Measurements from ENCODE around the gene ETV3L. TPM values are rescaled to one million over a fixed set of nuclear protein-coding genes. Genes with fewer than 3 reads are reported as not detected.

ETV3L gene
- total RNA-seq, 1 donor from 2014 or later, result not detected

DNA sequence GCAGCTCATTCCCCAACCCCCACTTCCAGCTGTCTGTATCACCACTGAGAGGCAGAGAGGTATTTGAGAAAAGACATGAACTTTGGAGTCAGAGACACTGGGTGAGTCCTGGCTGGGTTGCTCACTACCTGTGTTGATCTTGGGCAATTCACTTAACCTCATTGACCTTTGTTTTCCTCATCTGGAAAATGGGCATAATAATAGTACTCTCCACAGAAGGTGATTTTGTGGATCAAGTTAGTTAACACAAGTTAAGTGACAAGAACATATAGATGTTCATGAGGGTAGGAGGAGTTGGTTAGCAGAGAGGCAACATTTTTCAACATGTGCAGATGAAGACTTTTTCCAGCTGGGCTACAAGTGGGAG lies 17.1 kb upstream of the ETV3L start:
- Histone ChIP-seq H3K4me1 (peaks cover 42% of the 10 kb centered on the region), H3K4me2 (no peak overlapping the region), H3K79me2 (ENCODE audit: low read depth) (no peaks in the 10 kb centered on the region), H3K9me3 (ENCODE audit: low read depth) (no peaks in the 10 kb centered on the region), H3K4me3 (no peak overlapping the region), H3K36me3 (no peaks in the 10 kb centered on the region), H2AFZ (replicated peaks) (no peak overlapping the region), H3K9ac (no peak overlapping the region), H3K27me3 (peaks cover 13% of the 10 kb centered on the region), H4K20me1 (ENCODE audit: low read depth) (no peaks in the 10 kb centered on the region), H3F3A (ENCODE audit: low read depth) (peaks cover 19% of the 10 kb centered on the region), H3K27ac (no peak overlapping the region)
- peaks cover 36% of the 10 kb centered on the region for H3K4me1 Mint-ChIP-seq
- H3K4me3 Mint-ChIP-seq, result no peak overlapping the region
- no peak for DNase-seq (ENCODE audit: low spot score)
- no peaks in the 10 kb centered on the region for H3K9me3 Mint-ChIP-seq
- peaks cover 13% of the 10 kb centered on the region for H3K27me3 Mint-ChIP-seq (ENCODE audit: insufficient read depth, low read depth)
- no peak overlapping the region for H3K27ac Mint-ChIP-seq
- TF ChIP-seq, protein P1, sequence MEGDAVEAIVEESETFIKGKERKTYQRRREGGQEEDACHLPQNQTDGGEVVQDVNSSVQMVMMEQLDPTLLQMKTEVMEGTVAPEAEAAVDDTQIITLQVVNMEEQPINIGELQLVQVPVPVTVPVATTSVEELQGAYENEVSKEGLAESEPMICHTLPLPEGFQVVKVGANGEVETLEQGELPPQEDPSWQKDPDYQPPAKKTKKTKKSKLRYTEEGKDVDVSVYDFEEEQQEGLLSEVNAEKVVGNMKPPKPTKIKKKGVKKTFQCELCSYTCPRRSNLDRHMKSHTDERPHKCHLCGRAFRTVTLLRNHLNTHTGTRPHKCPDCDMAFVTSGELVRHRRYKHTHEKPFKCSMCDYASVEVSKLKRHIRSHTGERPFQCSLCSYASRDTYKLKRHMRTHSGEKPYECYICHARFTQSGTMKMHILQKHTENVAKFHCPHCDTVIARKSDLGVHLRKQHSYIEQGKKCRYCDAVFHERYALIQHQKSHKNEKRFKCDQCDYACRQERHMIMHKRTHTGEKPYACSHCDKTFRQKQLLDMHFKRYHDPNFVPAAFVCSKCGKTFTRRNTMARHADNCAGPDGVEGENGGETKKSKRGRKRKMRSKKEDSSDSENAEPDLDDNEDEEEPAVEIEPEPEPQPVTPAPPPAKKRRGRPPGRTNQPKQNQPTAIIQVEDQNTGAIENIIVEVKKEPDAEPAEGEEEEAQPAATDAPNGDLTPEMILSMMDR (IDR thresholded peaks at IDR 0.05), result no peak
- no peak for TF ChIP-seq EZH2 (IDR thresholded peaks at IDR 0.05)
- TF ChIP-seq EZH2phosphoT487 (IDR thresholded peaks at IDR 0.05), result no peak
- H3K36me3 Mint-ChIP-seq, result no peaks in the 10 kb centered on the region

DNA sequence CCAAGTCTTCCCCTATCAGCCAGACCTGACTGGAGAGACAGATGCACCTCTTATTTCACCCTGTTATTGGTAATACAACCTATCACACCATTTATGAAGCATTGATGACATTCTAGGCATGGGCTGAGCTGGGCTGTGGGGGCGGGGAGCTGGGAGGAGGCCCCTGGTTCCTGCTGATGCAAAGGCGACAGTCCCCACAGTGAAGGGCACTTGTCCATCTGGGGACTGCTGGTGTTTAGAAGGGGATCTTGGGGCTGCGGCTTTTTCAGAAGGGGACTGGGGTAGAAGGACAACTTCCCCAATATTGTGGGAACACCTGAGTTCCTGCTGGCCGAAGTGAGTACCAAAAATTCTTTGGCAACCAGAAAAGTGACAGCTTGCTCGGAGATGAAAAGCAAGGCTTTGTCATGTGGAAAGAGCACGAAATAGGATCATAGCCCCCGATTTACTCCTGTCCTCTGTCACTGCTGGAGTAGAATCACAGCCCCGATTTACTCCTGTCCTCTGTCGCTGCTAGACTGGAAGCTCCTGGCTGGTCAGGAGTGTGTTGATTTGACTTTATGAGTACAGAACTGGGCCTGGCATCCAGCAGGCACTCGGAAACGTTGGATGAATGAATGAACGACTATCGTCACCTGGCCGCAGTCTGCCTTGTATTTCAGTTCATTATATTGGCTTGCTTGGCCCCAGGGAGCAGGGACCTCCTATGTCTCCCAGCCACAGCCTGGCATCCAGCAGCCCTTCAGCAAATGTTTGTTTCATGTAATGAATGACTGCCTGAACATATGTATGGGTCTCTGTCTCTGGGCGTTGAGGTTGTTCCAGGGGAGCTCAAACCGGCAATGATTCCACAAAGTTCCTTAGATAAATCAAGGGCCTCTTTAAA lies 16.5 kb upstream of the ETV3L start:
- H3K4me2 ChIP-seq, result peak overlapping the region; percentile 55
- peaks cover 15% of the 10 kb centered on the region for H3K27me3 Mint-ChIP-seq (ENCODE audit: insufficient read depth, low read depth)
- peaks cover 47% of the 10 kb centered on the region for H3K4me1 ChIP-seq

GRCh38 chr1:157115429-157115838 lies 15.8 kb upstream of the ETV3L start:
- Mint-ChIP-seq H3K4me3 (no peak overlapping the region), H3K9me3 (no peaks in the 10 kb centered on the region), H3K36me3 (no peaks in the 10 kb centered on the region), H3K4me1 (peaks cover 46% of the 10 kb centered on the region), H3K27me3 (ENCODE audit: insufficient read depth, low read depth) (peaks cover 18% of the 10 kb centered on the region), H3K27ac (peak overlapping the region; percentile 74)
- no peak for DNase-seq (ENCODE audit: low spot score)
- TF ChIP-seq, protein P1 (IDR thresholded peaks at IDR 0.05), result no peak
- no peak for TF ChIP-seq EZH2phosphoT487 (IDR thresholded peaks at IDR 0.05)
- TF ChIP-seq EZH2 (IDR thresholded peaks at IDR 0.05), result no peak
- Histone ChIP-seq H3K36me3 (no peaks in the 10 kb centered on the region), H3K4me3 (no peak overlapping the region), H2AFZ (replicated peaks) (no peak overlapping the region), H3K9me3 (ENCODE audit: low read depth) (no peaks in the 10 kb centered on the region), H3F3A (ENCODE audit: low read depth) (peaks cover 19% of the 10 kb centered on the region), H3K4me2 (peak overlapping the region; percentile 55), H3K9ac (no peak overlapping the region), H4K20me1 (ENCODE audit: low read depth) (no peaks in the 10 kb centered on the region), H3K27ac (no peak overlapping the region), H3K79me2 (ENCODE audit: low read depth) (no peaks in the 10 kb centered on the region), H3K4me1 (peaks cover 47% of the 10 kb centered on the region), H3K27me3 (peaks cover 22% of the 10 kb centered on the region)

More for the DNA sequence above, 16.5 kb upstream of the ETV3L start:
- H3K27ac ChIP-seq, result no peak overlapping the region
- no peaks in the 10 kb centered on the region for H4K20me1 ChIP-seq (ENCODE audit: low read depth)
- no peaks in the 10 kb centered on the region for H3K36me3 ChIP-seq
- Mint-ChIP-seq H3K27ac (peak overlapping the region; percentile 37), H3K4me3 (no peak overlapping the region), H3K9me3 (no peaks in the 10 kb centered on the region), H3K36me3 (no peaks in the 10 kb centered on the region), H3K4me1 (peaks cover 42% of the 10 kb centered on the region)
- H3K4me3 ChIP-seq, result no peak overlapping the region
- peaks cover 20% of the 10 kb centered on the region for H3K27me3 ChIP-seq
- no peak overlapping the region for H3K9ac ChIP-seq
- TF ChIP-seq EZH2phosphoT487 (IDR thresholded peaks at IDR 0.05) (no peak), EZH2 (IDR thresholded peaks at IDR 0.05) (no peak)
- TF ChIP-seq, protein P1 (IDR thresholded peaks at IDR 0.05), result no peak
- no peak overlapping the region for H2AFZ ChIP-seq (replicated peaks)
- H3F3A ChIP-seq (ENCODE audit: low read depth), result peaks cover 19% of the 10 kb centered on the region
- DNase-seq (ENCODE audit: low spot score), result no peak
- no peaks in the 10 kb centered on the region for H3K9me3 ChIP-seq (ENCODE audit: low read depth)
- no peaks in the 10 kb centered on the region for H3K79me2 ChIP-seq (ENCODE audit: low read depth)
